ENCODE results near the gene EFEMP1.

EFEMP1 gene

GRCh38 chr2:55914786-55915185 lies 8.8 kb downstream of the EFEMP1 start:
- TF ChIP-seq, protein P1, sequence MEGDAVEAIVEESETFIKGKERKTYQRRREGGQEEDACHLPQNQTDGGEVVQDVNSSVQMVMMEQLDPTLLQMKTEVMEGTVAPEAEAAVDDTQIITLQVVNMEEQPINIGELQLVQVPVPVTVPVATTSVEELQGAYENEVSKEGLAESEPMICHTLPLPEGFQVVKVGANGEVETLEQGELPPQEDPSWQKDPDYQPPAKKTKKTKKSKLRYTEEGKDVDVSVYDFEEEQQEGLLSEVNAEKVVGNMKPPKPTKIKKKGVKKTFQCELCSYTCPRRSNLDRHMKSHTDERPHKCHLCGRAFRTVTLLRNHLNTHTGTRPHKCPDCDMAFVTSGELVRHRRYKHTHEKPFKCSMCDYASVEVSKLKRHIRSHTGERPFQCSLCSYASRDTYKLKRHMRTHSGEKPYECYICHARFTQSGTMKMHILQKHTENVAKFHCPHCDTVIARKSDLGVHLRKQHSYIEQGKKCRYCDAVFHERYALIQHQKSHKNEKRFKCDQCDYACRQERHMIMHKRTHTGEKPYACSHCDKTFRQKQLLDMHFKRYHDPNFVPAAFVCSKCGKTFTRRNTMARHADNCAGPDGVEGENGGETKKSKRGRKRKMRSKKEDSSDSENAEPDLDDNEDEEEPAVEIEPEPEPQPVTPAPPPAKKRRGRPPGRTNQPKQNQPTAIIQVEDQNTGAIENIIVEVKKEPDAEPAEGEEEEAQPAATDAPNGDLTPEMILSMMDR (IDR thresholded peaks at IDR 0.05; ENCODE audit: low read depth, low read length, missing control alignments): no peak
- no peak for DNase-seq (ENCODE audit: low read depth)
- no peak overlapping the region for H3K4me3 ChIP-seq (ENCODE audit: low read depth, low read length)

- no peak for DNase-seq (ENCODE audit: low read depth)
- H3K4me3 ChIP-seq (ENCODE audit: low read depth, low read length): no peak overlapping the region
- TF ChIP-seq, protein P1 (IDR thresholded peaks at IDR 0.05; ENCODE audit: low read depth, low read length, missing control alignments): no peak
Measured at GRCh38 chr2:55912926-55913325, 10.7 kb downstream of the EFEMP1 start.

DNA sequence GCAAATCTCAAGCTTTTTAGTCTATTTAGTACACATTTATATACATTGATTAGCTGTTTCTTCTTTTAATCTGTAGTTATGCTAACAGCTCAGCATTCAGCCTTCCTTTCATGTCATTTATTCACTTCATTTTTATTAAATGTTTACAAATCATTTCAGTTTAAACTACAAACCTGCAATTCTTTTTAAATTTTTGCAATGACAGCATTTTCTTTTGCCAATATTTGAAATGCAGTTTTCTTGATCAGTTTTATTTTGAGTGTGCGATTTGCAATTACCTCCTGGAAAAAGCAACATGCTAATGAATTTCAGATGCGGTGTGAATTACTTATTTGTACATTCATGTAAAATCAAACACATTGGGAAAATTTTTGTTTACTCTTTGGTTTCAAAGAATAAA lies 13.5 kb downstream of the EFEMP1 start:
- DNase-seq (ENCODE audit: low read depth): no peak
- no peak overlapping the region for H3K4me3 ChIP-seq (ENCODE audit: low read depth, low read length)
- TF ChIP-seq, protein P1 (IDR thresholded peaks at IDR 0.05; ENCODE audit: low read depth, low read length, missing control alignments): no peak

DNA sequence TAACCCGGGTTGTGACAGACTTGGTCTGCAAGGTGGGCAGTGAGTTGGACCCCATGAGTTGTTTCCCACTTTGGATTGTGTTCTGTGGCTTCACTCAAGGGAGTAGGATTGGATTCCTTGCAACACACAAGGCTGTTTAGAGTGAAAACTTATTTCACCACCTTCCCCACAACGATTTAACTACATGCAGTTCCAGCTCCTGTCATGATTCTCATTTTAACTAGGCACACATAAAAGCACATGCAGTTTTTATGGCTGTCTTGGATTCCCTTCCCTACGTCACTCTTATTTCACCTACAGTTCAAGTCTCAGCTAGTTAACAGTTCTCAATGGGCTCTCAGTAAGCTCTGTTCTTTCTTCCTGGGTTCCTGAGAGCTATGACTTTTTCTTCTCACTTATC lies 15.9 kb downstream of the EFEMP1 start:
- H3K4me3 ChIP-seq (ENCODE audit: low read depth, low read length): no peak overlapping the region
- TF ChIP-seq, protein P1 (IDR thresholded peaks at IDR 0.05; ENCODE audit: low read depth, low read length, missing control alignments): no peak

DNA sequence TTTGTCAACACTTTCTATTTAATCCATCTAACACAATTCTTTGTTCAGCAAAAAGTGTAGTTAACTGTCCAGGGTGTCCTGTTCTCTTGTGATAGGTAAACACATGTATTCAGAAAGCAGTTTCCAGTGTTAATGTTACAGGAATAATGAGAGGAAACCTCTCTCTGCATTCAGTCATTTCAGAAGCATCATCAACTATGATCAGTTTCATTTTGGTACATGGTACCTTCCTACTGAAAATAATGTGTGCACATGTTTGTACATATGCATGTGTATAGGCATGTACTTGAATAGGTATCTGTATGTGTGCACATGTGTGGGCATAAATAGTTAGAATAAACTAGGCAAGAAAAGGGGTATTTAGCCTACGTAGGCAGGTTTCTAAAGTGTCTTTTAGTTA lies 16.6 kb downstream of the EFEMP1 start:
- no peak for DNase-seq (ENCODE audit: low read depth)
- no peak overlapping the region for H3K4me3 ChIP-seq (ENCODE audit: low read depth, low read length)
- TF ChIP-seq, protein P1 (IDR thresholded peaks at IDR 0.05; ENCODE audit: low read depth, low read length, missing control alignments): no peak

More for the DNA sequence above, 15.9 kb downstream of the EFEMP1 start:
- no peak for DNase-seq (ENCODE audit: low read depth)

DNA sequence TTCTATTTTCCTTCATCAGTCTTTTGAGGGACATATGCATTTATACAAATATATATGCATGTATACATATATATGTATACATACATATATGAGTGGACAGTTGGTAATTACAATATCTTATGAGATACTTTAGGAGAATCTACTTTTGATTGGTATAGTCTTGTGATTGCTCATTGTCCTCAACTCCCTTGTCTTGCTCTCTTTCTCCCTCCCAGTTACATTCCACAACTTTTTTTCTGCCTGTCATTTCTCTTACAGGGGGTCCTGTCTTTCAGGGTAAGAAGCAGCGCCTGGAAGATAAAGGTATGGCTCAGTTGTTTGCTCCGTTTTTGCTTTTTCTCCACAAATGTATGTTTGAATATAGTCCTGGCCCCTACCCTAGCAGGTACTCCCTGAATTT lies 19.9 kb downstream of the EFEMP1 start:
- no peak for DNase-seq (ENCODE audit: low read depth)
- TF ChIP-seq, protein P1 (IDR thresholded peaks at IDR 0.05; ENCODE audit: low read depth, low read length, missing control alignments): no peak
- H3K4me3 ChIP-seq (ENCODE audit: low read depth, low read length): no peak overlapping the region

DNA sequence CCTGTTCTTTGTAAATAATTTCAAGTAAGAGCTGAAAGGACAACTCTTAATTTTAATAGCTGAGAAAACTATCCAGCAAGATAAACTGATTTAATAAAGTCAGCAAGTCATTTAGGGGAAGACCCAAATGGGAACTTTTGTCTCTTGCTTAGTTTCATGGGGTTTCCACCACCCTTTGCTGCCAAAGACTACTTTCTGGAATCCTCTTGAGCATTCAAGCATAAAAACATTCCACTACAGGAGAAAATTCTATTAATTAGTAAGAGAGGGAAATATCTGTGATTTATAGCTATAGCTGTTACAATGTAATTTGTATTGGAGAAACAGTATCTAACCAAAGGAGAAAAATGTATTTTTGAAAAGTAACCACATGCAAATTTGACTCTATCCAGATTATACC lies 20.6 kb downstream of the EFEMP1 start:
- DNase-seq (ENCODE audit: low read depth): no peak
- H3K4me3 ChIP-seq (ENCODE audit: low read depth, low read length): no peak overlapping the region
- TF ChIP-seq, protein P1 (IDR thresholded peaks at IDR 0.05; ENCODE audit: low read depth, low read length, missing control alignments): no peak
